ENCODE results near the gene NEDD8.
A peak's percentile ranks its signal among the peaks of the same experiment; 100 is the strongest.

NEDD8 gene

DNA sequence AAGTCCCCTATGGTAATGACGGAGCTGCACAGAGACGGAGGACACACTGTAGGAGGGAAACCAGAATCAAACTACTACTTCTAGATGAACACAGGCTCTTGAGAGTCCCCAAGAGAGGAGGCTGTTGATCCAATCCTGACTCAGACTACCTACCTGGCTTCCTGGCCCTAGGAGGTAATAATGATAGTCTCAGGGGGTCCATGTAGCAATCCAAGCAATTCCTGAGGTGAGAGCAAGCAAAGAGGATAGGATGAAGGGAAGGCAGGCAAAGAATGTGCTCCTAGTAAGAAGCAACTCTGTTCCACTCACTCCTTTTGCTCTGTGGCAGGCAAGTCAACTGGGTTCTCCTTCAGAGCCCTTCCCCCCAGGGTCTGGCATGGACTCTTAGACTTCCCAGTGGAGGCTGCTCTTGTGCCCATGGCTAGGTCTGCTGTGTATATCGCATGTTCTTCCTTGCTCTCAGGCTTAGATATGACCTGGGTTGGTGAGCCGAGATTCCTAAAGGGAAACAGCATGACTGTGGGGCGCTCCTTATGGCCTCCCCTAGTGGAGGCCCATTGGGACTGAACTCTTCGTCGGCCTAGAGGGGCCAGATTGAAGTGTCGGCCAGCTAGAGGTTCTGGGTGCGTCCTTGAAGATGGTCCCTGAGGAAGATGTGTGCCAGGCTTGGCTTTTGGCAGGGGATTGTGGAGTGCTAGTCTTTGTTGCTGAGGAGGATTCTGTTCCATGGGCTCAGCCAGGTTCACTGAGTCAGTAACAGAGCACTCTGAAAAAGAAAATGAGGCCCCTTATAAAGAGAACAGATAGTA, 8.1 kb upstream of the NEDD8 start:
- H3K9ac ChIP-seq (ENCODE audit: low read length): no peak overlapping the region
- H3K4me3 ChIP-seq (ENCODE audit: low read depth in 1 of 2, low read length in 2 of 2): no peak overlapping the region

GRCh38 chr14:24238527-24239037, 6.4 kb upstream of the NEDD8 start:
- no peak overlapping the region for H3K4me3 ChIP-seq (ENCODE audit: low read depth in 1 of 2, low read length in 2 of 2)
- no peak overlapping the region for H3K27ac ChIP-seq (ENCODE audit: low read depth, low read length)
- no peak overlapping the region for H3K9ac ChIP-seq (ENCODE audit: low read length)
- H3K27me3 ChIP-seq (ENCODE audit: control insufficient read depth in 1 of 2, insufficient read depth in 2 of 2, low read length in 2 of 2): no peaks in the 10 kb centered on the region
- H3K4me1 ChIP-seq (ENCODE audit: insufficient read depth, low read length): peaks cover 37% of the 10 kb centered on the region
- no peaks in the 10 kb centered on the region for H3K9me3 ChIP-seq (ENCODE audit: low read length)
- peaks cover 70% of the 10 kb centered on the region for H3K36me3 ChIP-seq (ENCODE audit: insufficient read depth, low read length)

More for the DNA sequence above, 8.1 kb upstream of the NEDD8 start:
- Histone ChIP-seq H3K36me3 (ENCODE audit: insufficient read depth, low read length) (peaks cover 58% of the 10 kb centered on the region), H3K27me3 (ENCODE audit: control insufficient read depth in 1 of 2, insufficient read depth in 2 of 2, low read length in 2 of 2) (no peaks in the 10 kb centered on the region), H3K27ac (ENCODE audit: low read depth, low read length) (peak overlapping the region; percentile 37), H3K4me1 (ENCODE audit: insufficient read depth, low read length) (peaks cover 34% of the 10 kb centered on the region), H3K9me3 (ENCODE audit: low read length) (no peaks in the 10 kb centered on the region)

DNA sequence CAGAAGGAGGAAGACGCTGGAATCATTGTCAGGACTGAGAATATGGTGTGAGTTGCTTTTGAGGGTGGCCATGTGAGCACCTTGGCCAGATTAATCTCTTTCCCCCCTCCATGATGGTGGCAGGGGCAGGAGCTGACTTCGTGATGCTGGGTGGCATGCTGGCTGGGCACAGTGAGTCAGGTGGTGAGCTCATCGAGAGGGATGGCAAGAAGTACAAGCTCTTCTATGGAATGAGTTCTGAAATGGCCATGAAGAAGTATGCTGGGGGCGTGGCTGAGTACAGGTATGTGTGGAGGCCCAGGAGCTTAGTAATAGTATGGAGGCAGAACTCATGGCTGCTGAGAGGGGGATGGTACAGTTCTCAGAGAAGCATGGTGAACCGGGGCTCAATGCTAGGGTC, 6.0 kb upstream of the NEDD8 start:
- Histone ChIP-seq H3K9me3 (ENCODE audit: low read length) (no peaks in the 10 kb centered on the region), H3K4me1 (ENCODE audit: insufficient read depth, low read length) (peaks cover 37% of the 10 kb centered on the region), H3K36me3 (ENCODE audit: insufficient read depth, low read length) (peaks cover 70% of the 10 kb centered on the region), H3K27me3 (ENCODE audit: control insufficient read depth in 1 of 2, insufficient read depth in 2 of 2, low read length in 2 of 2) (no peaks in the 10 kb centered on the region), H3K9ac (ENCODE audit: low read length) (no peak overlapping the region), H3K27ac (ENCODE audit: low read depth, low read length) (no peak overlapping the region), H3K4me3 (ENCODE audit: low read depth in 1 of 2, low read length in 2 of 2) (no peak overlapping the region)

GRCh38 chr14:24237463-24237955, 5.3 kb upstream of the NEDD8 start:
- peaks cover 70% of the 10 kb centered on the region for H3K36me3 ChIP-seq (ENCODE audit: insufficient read depth, low read length)
- H3K4me1 ChIP-seq (ENCODE audit: insufficient read depth, low read length): peaks cover 37% of the 10 kb centered on the region
- no peak overlapping the region for H3K4me3 ChIP-seq (ENCODE audit: low read depth in 1 of 2, low read length in 2 of 2)
- H3K9me3 ChIP-seq (ENCODE audit: low read length): no peaks in the 10 kb centered on the region
- H3K27me3 ChIP-seq (ENCODE audit: control insufficient read depth in 1 of 2, insufficient read depth in 2 of 2, low read length in 2 of 2): no peaks in the 10 kb centered on the region
- H3K9ac ChIP-seq (ENCODE audit: low read length): no peak overlapping the region
- no peak overlapping the region for H3K27ac ChIP-seq (ENCODE audit: low read depth, low read length)

DNA sequence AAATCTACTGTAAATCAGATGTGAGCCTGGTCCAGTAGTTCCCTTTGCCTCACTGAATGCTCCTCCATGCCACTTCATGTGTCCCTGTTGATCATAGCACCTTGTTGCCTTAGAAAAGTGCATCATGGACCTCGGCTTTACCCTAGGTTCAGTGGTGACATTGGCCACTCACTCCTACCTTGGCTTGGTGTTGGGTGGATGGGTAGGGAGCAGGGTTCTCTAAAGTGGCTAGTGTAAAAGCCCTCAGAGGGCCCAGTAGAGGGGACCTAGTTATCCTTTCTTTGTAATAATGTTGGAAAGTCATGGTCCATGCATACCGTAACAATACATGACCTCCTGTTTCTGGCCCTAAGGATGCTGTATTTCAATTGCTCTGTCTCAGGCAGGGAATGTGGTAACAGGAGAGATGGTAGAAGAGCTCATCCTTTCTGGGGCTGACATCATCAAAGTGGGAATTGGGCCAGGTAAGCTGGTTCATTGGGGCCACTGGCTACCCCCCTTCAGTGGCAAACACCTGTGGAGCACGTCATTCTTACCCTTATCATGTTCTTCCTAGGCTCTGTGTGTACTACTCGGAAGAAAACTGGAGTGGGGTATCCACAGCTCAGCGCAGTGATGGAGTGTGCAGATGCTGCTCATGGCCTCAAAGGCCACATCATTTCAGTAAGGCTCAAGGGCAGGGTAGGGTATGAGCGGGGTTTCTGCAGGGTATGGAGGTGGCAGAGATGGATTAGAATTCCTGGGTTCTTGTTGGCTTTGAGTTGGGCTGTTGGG, 4.7 kb upstream of the NEDD8 start:
- Histone ChIP-seq H3K4me3 (ENCODE audit: low read depth in 1 of 2, low read length in 2 of 2) (no peak overlapping the region), H3K36me3 (ENCODE audit: insufficient read depth, low read length) (peaks cover 70% of the 10 kb centered on the region), H3K9ac (ENCODE audit: low read length) (no peak overlapping the region), H3K27me3 (ENCODE audit: control insufficient read depth in 1 of 2, insufficient read depth in 2 of 2, low read length in 2 of 2) (no peaks in the 10 kb centered on the region), H3K4me1 (ENCODE audit: insufficient read depth, low read length) (peaks cover 37% of the 10 kb centered on the region), H3K9me3 (ENCODE audit: low read length) (no peaks in the 10 kb centered on the region), H3K27ac (ENCODE audit: low read depth, low read length) (no peak overlapping the region)

GRCh38 chr14:24235804-24236688, 3.9 kb upstream of the NEDD8 start:
- H3K27ac ChIP-seq (ENCODE audit: low read depth, low read length): no peak overlapping the region
- H3K4me3 ChIP-seq (ENCODE audit: low read depth in 1 of 2, low read length in 2 of 2): no peak overlapping the region
- no peak overlapping the region for H3K9ac ChIP-seq (ENCODE audit: low read length)
- peaks cover 69% of the 10 kb centered on the region for H3K36me3 ChIP-seq (ENCODE audit: insufficient read depth, low read length)
- peaks cover 36% of the 10 kb centered on the region for H3K4me1 ChIP-seq (ENCODE audit: insufficient read depth, low read length)
- no peaks in the 10 kb centered on the region for H3K27me3 ChIP-seq (ENCODE audit: control insufficient read depth in 1 of 2, insufficient read depth in 2 of 2, low read length in 2 of 2)
- H3K9me3 ChIP-seq (ENCODE audit: low read length): no peaks in the 10 kb centered on the region

DNA sequence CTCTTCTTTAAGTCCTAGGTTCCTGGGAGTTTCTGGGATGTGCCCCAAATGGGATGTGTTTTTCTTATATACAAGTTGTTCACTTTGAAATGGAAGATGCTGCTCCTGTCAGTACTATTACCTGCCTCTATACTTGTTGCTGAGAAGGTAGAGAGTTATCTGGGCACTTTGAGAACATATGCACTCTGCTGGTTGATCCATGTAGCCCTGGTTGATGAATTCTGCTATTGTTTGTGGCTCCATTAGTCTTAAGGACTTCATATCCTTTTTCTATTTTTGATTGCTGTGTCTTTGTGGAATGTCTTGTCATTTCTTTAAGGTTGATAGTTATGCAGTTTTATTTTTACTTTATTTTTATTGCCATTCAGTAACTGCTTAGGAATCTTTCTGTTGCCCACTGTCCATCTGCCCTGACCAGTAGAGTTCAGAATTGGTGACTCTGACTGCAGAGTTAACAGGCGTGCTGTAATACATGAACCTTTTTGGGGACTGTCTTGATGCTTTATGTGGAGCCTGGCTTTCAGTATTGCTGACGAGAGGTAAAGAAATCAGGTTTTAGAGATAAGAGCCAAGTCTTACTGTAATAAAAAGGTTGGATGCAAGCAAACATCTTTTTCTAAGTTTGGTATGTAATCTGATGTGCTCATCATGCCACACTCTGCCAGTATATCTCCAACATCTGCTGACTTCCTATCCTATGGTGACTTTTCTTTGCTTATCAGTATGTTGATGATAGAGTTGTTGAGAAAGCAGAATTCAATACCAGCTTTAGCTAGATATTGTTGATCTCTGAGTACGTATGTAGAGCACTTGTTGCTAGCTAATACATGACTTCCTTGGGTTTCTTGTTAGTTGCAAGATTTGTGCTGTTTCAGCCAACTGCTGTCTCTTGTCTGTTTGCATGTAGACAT, 2.2 kb upstream of the NEDD8 start:
- Histone ChIP-seq H3K4me1 (ENCODE audit: insufficient read depth, low read length) (peaks cover 25% of the 10 kb centered on the region), H3K27ac (ENCODE audit: low read depth, low read length) (no peak overlapping the region), H3K9me3 (ENCODE audit: low read length) (no peaks in the 10 kb centered on the region), H3K27me3 (ENCODE audit: control insufficient read depth in 1 of 2, insufficient read depth in 2 of 2, low read length in 2 of 2) (no peaks in the 10 kb centered on the region), H3K4me3 (ENCODE audit: low read depth in 1 of 2, low read length in 2 of 2) (no peak overlapping the region), H3K9ac (ENCODE audit: low read length) (no peak overlapping the region), H3K36me3 (ENCODE audit: insufficient read depth, low read length) (peaks cover 52% of the 10 kb centered on the region)

- H3K4me1 ChIP-seq (ENCODE audit: insufficient read depth, low read length): peaks cover 21% of the 10 kb centered on the region
- peak overlapping the region; percentile 87 for H3K27ac ChIP-seq (ENCODE audit: low read depth, low read length)
- H3K9ac ChIP-seq (ENCODE audit: low read length): peak overlapping the region; percentile 57
- peaks cover 44% of the 10 kb centered on the region for H3K36me3 ChIP-seq (ENCODE audit: insufficient read depth, low read length)
- no peaks in the 10 kb centered on the region for H3K9me3 ChIP-seq (ENCODE audit: low read length)
- peak overlapping the region; percentile 63 to 81 for H3K4me3 ChIP-seq (ENCODE audit: low read depth in 1 of 2, low read length in 2 of 2)
- no peaks in the 10 kb centered on the region for H3K27me3 ChIP-seq (ENCODE audit: control insufficient read depth in 1 of 2, insufficient read depth in 2 of 2, low read length in 2 of 2)
These were observed 1.3 kb upstream of the NEDD8 start for GRCh38 chr14:24233538-24233866.

- peaks cover 38% of the 10 kb centered on the region for H3K36me3 ChIP-seq (ENCODE audit: insufficient read depth, low read length)
- peaks cover 21% of the 10 kb centered on the region for H3K4me1 ChIP-seq (ENCODE audit: insufficient read depth, low read length)
- H3K27me3 ChIP-seq (ENCODE audit: control insufficient read depth in 1 of 2, insufficient read depth in 2 of 2, low read length in 2 of 2): no peaks in the 10 kb centered on the region
- peak within 1 kb of the TSS; percentile 63 to 81 for H3K4me3 ChIP-seq (ENCODE audit: low read depth in 1 of 2, low read length in 2 of 2)
- H3K27ac ChIP-seq (ENCODE audit: low read depth, low read length): peak within 1 kb of the TSS; percentile 87
- H3K9ac ChIP-seq (ENCODE audit: low read length): peak within 1 kb of the TSS; percentile 57
- H3K9me3 ChIP-seq (ENCODE audit: low read length): no peaks in the 10 kb centered on the region
These were observed 724 bp upstream of the NEDD8 start, which contains the start of gene GMPR2 for GRCh38 chr14:24232645-24233537. TSS of gene GMPR2 (plus strand) at chr14:24232929. CDS start at chr14:24233254, 325 bp downstream.

All from muscle layer of colon (tissue), 2 donors.